ENCODE results near the gene BCL6. TPM values are rescaled to one million over a fixed set of nuclear protein-coding genes. Genes with fewer than 3 reads are reported as not detected.
"Not testable (repeated sequence)": the region's sequence is repeated elsewhere in the genome, so short reads cannot be mapped to it uniquely, and the experiment has no call there.

The BCL6 gene
- total RNA-seq, 1 experiment from 2014 or later: 6.2 TPM

DNA sequence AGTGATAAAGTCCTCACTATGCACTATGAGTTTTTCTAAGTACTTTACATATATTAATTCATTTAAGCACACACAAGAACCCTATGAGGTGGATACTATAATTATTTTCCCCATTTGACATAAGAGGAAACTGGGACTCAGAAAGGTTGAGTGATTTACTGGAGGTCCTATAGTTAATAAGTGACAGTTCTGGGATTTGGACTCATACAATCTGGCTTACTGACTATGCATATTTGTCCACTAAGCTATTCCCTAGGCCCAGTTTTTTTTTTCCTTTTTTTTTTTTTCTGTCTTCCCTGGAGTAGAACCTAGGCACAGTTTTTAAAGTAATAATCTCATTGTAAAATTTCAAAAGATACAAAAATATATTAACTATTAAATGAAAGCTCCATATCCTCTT is 36.6 kb downstream of the BCL6 start:
- no peaks in the 10 kb centered on the region for H3K9me3 ChIP-seq
- H3K4me3 ChIP-seq: no peak overlapping the region
- DNase-seq: no peak
- no peaks in the 10 kb centered on the region for H3K27me3 ChIP-seq
- H3K36me3 ChIP-seq: no peaks in the 10 kb centered on the region

DNA sequence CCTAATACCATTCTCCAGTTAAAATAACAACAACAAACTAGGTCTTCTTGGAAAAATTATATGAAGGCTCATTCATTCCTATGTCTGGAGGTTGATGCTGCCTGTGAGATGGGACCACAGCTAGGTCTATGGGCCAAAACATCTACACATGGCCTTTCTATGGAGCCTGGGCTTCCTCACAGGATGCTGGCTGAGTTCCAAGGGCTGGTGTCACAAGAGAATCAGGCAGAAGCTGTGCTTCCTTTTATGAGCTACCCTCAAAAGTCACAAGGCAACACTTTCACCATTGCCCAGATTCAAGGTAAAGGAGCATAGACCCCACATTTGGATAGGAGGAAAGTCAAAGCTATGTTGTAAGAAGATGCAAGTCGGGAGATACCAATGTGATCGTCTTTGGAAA is 38.3 kb downstream of the BCL6 start:
- H3K4me3 ChIP-seq: no peak overlapping the region
- no peak for DNase-seq

DNA sequence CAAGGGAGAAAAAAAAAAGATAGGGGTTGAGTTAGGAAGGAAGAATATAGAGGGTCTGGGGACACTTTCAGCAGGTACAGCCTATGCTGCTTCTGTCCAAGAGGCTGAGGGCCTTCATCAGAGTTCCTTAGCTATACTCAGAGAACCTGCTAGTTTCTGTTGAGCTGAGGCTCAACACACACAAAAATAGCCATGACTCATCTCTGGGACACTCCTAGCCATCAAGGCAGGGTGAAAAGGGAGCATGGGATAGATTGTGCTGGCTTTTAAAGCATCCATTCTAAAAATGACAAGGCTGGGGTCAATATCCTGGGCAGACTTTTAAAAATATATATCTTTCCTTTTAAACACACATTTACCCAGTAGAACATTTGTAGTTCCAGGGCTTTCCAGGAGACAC is 40.1 kb downstream of the BCL6 start:
- no peak for DNase-seq
- H3K4me3 ChIP-seq: no peak overlapping the region
- H3K9me3 ChIP-seq: no peaks in the 10 kb centered on the region
- no peaks in the 10 kb centered on the region for H3K27me3 ChIP-seq
- no peaks in the 10 kb centered on the region for H3K36me3 ChIP-seq

More for the DNA sequence above, 38.3 kb downstream of the BCL6 start:
- Histone ChIP-seq H3K27me3 (no peaks in the 10 kb centered on the region), H3K36me3 (no peaks in the 10 kb centered on the region), H3K9me3 (no peaks in the 10 kb centered on the region)

DNA sequence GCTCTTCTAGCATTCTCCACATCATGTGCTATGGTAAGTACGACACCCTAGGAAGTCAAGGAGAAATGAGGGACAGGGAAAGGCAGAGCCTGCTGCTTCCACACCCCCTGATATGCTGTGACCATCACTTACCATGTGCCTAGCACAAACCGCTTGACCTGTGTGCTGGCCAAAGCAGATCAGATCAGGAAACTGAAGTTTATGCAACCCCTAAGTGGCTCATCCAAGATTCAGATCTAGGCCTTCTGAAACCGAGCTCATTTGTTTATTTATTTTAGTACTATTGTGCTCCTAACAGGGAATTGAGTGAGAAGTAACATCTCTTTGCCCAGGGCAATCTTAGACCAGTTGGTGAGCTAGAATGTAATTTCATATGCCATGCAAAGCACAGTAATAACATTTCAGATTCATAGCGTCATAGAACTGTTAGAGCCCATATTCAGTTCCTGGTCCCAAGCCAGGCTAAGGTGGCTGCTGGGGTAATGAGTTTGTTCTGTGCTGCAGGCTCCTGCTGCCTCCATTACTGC is 42.7 kb downstream of the BCL6 start, which contains the start of gene RTP2:
Gene RTP2 (minus strand): TSS at position 51 of the 527 bp plus-strand sequence. CDS start 429 bp downstream, outside the sequence.
- H3K27me3 ChIP-seq: no peaks in the 10 kb centered on the region
- H3K9me3 ChIP-seq: no peaks in the 10 kb centered on the region
- DNase-seq: peak; percentile 60
- no peaks in the 10 kb centered on the region for H3K36me3 ChIP-seq
- H3K4me3 ChIP-seq: no peak within 1 kb of the TSS

DNA sequence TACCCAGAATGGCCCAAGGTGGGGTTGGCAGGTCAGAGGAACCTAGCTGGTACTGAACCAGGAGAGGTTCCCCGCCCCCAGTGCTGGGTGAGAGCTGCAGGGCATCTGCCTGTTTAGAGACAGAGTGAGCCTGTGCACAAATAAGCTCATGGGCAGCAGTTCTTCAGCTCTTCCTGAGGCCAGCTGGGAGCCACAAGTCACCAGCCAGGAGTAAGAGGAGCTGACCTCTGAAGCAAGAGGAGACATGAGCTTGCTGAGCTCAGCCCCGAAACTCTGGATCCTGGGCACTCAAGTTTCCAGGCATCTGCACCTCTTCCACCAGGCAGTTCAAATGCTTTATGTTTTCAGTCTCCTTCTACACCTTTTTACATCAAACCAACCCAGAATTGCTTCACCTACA is 45.0 kb downstream of the BCL6 start:
- Histone ChIP-seq H3K36me3 (no peaks in the 10 kb centered on the region), H3K4me3 (no peak overlapping the region), H3K27me3 (peaks cover 4% of the 10 kb centered on the region; the same call in 1 of the 2 replicates), H3K9me3 (no peaks in the 10 kb centered on the region)
- DNase-seq: no peak

DNA sequence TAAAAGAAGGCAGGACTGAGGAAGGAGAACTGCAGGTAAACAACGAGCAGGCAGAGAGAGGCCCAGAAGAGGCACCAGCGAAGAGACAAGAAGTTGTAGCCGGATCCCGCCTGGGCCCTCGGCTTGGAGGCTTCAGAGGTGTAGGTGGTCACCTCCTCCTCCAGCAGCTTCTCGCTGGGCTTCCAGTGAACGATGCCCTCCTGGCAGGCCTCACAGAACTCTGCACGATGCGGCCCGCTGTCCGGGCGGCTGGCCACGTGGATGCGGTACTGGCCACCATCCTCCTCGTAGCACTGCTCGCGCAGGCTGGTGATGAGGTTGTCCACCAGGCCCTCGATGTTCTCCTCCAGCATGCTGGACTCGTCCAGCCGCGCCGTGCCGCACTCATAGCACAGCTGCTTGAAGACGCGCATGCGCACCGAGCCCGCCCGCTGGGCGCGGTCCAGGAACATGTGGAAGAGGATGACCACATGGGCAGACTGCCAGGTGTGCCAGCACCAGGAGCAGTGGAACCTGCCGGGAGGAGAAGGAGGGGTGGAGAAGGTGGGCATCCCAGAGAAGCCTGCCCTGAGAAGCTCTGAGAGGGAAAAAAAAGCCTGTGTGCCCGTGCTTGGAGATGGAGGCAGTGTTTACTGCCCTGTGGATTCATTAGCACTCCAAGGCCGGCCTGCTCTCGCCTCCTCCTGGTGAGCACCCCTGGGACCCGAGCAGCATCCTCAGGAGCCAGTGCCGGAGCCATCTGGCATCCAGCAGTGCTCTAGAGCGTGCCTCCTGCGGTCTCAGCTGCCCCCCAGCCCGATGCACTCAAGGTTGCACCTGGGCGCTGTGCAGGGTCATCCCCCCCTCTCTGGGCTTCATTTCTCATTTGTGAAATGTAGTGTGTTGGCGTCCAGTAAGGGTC is 46.5 kb downstream of the BCL6 start:
- no peak for DNase-seq
- Histone ChIP-seq H3K36me3 (no peaks in the 10 kb centered on the region), H3K4me3 (no peak overlapping the region), H3K9me3 (no peaks in the 10 kb centered on the region), H3K27me3 (peaks cover 4% of the 10 kb centered on the region; the same call in 1 of the 2 replicates)

DNA sequence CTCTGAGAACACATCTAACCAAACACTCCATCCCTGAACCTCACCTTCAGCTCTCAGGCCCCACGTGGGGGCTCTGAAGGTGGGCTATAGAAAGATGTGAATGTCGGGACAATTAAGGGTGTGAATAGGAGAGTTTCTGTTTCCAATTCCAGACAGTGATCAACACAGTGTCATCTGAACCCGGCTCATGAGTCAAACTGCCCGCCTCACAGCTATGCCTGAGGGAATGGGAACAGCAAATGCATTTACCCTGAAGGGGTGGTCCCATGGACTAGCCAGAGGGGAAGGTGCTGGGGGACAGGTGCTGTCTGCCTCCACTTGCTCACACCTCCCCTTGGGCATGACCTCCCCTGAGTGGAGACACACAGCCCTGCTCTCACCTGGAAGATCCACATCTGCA is 49.2 kb downstream of the BCL6 start:
- peaks cover 4% of the 10 kb centered on the region; the same call in 1 of the 2 replicates for H3K27me3 ChIP-seq
- no peaks in the 10 kb centered on the region for H3K36me3 ChIP-seq
- no peak for DNase-seq

DNA sequence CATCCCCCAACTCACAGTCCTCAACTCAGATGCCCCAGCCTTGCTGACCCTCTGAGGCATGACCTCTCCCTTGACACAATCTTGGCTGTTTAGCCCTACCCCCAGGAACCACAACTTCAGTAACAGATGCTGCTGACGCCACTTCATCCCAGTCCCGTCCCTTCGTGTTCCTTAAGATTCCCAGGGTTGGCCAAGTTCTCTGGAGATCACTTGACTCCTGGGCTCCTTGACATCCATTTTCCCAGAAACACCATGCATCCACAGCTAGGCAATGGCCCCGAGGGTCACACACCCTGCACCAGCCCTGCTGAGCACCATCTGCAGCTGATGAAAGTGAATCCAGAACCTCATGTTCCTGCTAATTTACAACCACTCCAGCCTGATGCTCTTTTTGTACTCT is 49.8 kb downstream of the BCL6 start:
- Histone ChIP-seq H3K27me3 (peaks cover 4% of the 10 kb centered on the region; the same call in 1 of the 2 replicates), H3K36me3 (no peaks in the 10 kb centered on the region), H3K4me3 (no peak overlapping the region), H3K9me3 (no peaks in the 10 kb centered on the region)
- no peak for DNase-seq

More for the DNA sequence above, 49.2 kb downstream of the BCL6 start:
- H3K4me3 ChIP-seq: no peak overlapping the region
- no peaks in the 10 kb centered on the region for H3K9me3 ChIP-seq

DNA sequence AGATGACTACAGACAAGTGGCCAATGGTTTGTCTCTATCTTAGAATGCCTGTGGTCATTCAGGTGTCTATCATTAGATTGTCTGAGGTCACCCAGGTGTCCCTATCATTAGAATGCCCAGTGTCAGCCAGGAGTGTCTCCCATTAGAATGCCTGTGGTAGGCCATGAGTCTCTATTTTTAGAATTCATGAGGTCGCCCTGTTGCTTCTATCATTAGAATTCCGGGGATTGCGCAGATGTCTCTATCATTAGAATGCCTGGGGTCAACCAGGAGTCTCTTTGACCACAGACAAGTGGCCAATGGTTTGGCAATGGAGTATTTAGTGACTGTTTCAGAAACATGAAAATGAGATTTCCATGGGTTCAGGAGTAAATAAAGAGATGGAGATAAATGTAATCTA is 50.5 kb downstream of the BCL6 start:
- no peak for DNase-seq
- H3K27me3 ChIP-seq: peaks cover 4% of the 10 kb centered on the region; the same call in 1 of the 2 replicates
- H3K4me3 ChIP-seq: no peak overlapping the region
- no peaks in the 10 kb centered on the region for H3K9me3 ChIP-seq
- H3K36me3 ChIP-seq: no peaks in the 10 kb centered on the region

DNA sequence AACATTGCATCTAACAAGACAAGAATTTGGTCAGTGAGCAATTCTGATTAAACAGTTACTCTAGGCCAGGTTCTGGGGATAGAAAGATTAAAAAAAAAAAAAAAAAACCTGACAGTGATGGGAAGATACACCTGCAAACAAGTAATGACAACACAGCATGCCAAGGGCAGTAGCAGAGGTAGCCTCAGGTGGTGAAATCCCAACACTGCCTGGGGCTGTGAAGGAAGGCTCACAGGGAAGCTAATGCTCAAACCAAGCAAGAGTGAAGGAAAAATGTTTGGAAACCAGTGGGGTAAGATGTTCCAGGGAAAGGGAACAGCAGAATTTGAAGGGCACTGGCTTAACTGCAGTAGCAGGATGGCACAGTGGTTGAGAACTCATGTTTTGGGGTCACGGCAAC is 51.8 kb downstream of the BCL6 start:
- no peak for DNase-seq
- no peaks in the 10 kb centered on the region for H3K9me3 ChIP-seq
- H3K27me3 ChIP-seq: peaks cover 4% of the 10 kb centered on the region; the same call in 1 of the 2 replicates
- H3K4me3 ChIP-seq: no peak overlapping the region
- H3K36me3 ChIP-seq: no peaks in the 10 kb centered on the region

DNA sequence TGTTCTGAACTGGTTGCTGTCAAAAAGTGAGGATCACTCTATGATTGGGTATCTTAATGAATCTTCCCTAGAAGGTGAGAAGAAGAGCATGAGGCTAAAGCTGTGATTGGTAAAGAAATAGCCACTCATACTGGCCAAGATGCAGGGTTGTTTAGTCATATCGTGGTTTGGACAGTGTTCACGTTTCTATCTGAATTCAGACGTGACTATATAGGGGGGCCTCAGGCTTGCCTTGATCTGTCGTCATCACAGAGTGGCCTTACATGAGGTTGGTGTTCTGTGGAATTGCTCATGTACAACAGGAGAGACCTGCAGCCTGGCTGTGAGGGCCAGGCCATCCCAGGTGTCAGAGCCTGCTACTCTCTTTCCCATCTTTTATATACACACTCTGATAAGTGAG is 55.3 kb downstream of the BCL6 start:
- no peak for DNase-seq
- H3K4me3 ChIP-seq: no peak overlapping the region
- no peaks in the 10 kb centered on the region; the same call in 1 of the 2 replicates for H3K27me3 ChIP-seq
- no peaks in the 10 kb centered on the region for H3K36me3 ChIP-seq
- H3K9me3 ChIP-seq: peaks cover 3% of the 10 kb centered on the region

DNA sequence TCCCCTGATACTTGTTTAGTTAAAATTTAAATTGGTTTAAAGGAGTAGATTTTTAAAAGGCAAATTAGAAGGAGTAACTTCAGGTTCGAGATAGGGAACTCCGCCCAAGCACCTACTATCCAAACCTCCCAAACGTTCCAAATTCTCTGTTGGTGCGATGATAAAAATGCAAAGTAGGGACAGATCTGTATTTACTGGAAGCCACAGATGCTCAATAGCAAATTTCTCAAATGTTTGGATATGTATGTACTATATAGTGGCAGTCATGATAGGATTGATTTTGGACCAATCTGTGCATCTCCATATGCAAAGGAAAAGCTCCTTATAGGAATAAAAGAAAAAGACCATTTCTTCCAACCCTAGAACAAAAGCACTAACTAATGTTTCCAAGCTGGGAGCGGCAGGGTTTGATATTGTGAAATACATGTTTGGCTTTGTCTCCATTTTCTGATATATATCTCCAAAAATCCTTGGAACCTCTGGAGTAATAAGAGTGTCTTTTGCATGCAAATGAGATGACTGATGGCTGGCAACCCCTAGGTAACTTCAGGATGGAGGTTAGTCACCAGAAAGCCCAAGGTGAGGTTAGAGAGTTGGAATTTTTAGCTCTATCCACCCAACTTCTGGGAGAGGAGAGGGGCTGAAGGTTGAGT is 58.5 kb downstream of the BCL6 start:
- Histone ChIP-seq H3K4me3 (no peak overlapping the region), H3K27me3 (no peaks in the 10 kb centered on the region; the same call in 1 of the 2 replicates), H3K9me3 (peaks cover 6% of the 10 kb centered on the region), H3K36me3 (no peaks in the 10 kb centered on the region)
- DNase-seq: no peak

DNA sequence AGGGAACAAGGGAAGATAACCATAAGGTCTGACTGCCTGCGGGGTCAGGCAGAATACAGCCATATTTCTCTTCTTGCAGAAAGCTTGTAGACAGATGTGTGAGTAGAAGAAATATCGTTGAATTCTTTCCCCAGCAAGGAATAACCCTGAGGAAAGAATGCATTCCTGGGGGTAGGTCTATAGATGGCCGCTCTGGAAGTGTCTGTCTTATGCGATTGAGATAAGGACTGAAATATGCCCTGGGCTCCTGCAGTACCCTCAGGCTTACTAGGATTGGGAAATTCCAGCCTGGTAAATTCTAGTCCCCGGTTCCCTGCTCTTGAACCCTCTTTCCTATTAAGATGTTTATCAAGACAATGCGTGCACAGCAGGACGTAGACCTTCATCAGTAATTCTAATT is 59.3 kb downstream of the BCL6 start:
- H3K4me3 ChIP-seq: no peak overlapping the region
- no peak for DNase-seq

DNA sequence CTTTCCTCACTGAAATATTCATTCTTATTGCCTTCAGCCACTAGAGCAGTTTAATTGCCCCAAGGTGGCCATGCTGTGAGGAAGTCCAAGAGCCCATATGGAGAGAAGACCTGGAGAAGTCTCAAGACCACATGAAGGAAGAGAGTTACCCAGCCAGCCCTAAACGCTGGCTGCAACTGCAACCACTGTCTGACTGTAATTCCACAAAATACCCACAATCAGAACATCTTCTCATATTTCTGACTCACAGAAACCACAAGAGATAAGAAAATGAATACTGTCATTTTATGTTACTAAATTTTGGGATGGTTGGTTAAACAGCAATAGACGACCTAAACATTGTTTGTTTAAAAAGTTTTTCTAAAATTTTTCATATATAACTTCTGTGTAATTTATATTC is 60.4 kb downstream of the BCL6 start:
- no peak for DNase-seq
- Histone ChIP-seq H3K36me3 (no peaks in the 10 kb centered on the region), H3K27me3 (no peaks in the 10 kb centered on the region; the same call in 1 of the 2 replicates), H3K4me3 (no peak overlapping the region), H3K9me3 (peaks cover 6% of the 10 kb centered on the region)

More for the DNA sequence above, 59.3 kb downstream of the BCL6 start:
- Histone ChIP-seq H3K36me3 (no peaks in the 10 kb centered on the region), H3K9me3 (peaks cover 6% of the 10 kb centered on the region), H3K27me3 (no peaks in the 10 kb centered on the region; the same call in 1 of the 2 replicates)

DNA sequence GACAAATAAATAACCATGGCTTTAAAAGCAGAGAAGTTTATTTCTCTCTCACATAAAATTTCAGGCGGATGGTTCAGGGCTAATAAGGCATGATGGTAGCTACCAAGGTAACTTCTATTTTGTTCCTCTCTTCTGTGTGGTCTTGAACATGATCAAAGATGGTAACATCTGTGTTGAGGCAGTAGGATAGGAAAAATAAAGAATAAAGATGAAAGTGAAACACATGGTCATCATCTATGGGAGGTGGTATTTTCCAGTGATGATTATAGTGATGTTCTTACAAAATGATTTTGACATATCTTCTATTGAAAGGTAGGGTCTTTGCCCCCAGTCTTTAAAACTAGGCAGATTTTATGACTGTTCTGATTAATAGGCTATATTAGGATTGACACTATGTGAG is 60.8 kb downstream of the BCL6 start:
- no peaks in the 10 kb centered on the region for H3K36me3 ChIP-seq
- no peak for DNase-seq
- no peaks in the 10 kb centered on the region; the same call in 1 of the 2 replicates for H3K27me3 ChIP-seq
- no peak overlapping the region for H3K4me3 ChIP-seq
- peaks cover 6% of the 10 kb centered on the region for H3K9me3 ChIP-seq

DNA sequence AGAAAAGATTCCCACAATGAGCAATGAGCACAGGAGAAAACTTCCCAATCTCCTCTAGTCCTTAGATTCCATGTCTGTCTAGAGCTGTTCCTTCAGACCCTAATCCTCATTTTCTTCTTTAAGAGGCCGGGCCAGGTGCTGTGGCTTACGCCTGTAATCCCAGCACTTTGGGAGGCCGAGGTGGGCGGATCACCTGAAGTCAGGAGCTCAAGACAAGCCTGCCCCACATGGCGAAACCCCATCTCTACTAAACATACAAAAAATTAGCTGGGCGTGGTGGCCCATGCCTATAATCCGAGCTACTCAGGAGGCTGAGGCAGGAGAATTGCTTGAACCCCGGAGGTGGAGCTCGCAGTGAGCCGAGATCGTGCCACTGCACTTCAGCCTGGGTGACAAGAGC is 63.5 kb downstream of the BCL6 start:
- H3K9me3 ChIP-seq, H3K36me3 ChIP-seq, DNase-seq, H3K4me3 ChIP-seq, H3K27me3 ChIP-seq: not testable (repeated sequence)

Data from MG63 (cell line).